Panc1 (cell line): ENCODE measurements around the gene SCLT1.

Experiments used
- CTCF ChIP-seq: fragments of 450-650 bp; IDR thresholded peaks from 2 replicates; pipeline ENCODE4 v1.5.1; 2017; ENCODE audit warnings: mild to moderate bottlenecking
- POLR2AphosphoS5 ChIP-seq: IDR thresholded peaks from 2 replicates; pipeline ENCODE4 v1.6.1; 2012; ENCODE audit warnings: mild to moderate bottlenecking, low read depth, low read length, moderate library complexity
- REST ChIP-seq, 2 experiments: IDR thresholded peaks; 2 replicates each; pipeline ENCODE4 v1.6.1; 2011 to 2012; ENCODE audit warnings: low read depth in 2 of 2, control low read depth in 1 of 2, low read length in 1 of 2, mild to moderate bottlenecking in 1 of 2, moderate library complexity in 1 of 2; ENCODE audit not compliant: insufficient read depth in 1 of 2
- SIN3A ChIP-seq: IDR thresholded peaks from 2 replicates; pipeline ENCODE4 v1.6.1; 2012; ENCODE audit warnings: low read depth, mild to moderate bottlenecking, low read length, moderate library complexity, borderline replicate concordance; ENCODE audit not compliant: insufficient read depth

- no peak for TF ChIP-seq CTCF
- no peak for TF ChIP-seq SIN3A
- TF ChIP-seq POLR2AphosphoS5: no peak
- no peak for TF ChIP-seq REST (IDR thresholded peaks at IDR 0.05; ENCODE audit: insufficient read depth in 1 of 2, low read depth in 2 of 2, low read length in 1 of 2)
Observed at GRCh38 chr4:128974136-128974581, 119.2 kb downstream of the SCLT1 start.
